Upper lobe of left lung (tissue), 4 donors: ENCODE measurements around the gene RBM34.

Source experiments
- EP300 ChIP-seq, 4 donors: sonication (generic); formaldehyde crosslinking; IDR thresholded peaks; one replicate each; pipeline ENCODE4 v1.5.1; 2017; ENCODE audit warnings: antibody characterized with exemption in 4 of 4, control low read depth in 2 of 4
- POLR2A ChIP-seq, 4 donors: fragments of 450-650 bp; IDR thresholded peaks; one replicate each; pipeline ENCODE4 v1.5.1; 2016 to 2017; ENCODE audit warnings: antibody characterized with exemption in 4 of 4, mild to moderate bottlenecking in 2 of 4
- POLR2AphosphoS5 ChIP-seq, 2 donors: sonication (generic); formaldehyde crosslinking; IDR thresholded peaks; one replicate each; pipeline ENCODE4 v1.5.1; 2017; ENCODE audit warnings: antibody characterized with exemption in 2 of 2
- TF ChIP-seq, protein P1 (sequence below), 6 experiments: fragments of 450-650 bp in 4 of 6; fragments of 200-600 bp in 2 of 6; sonication (generic) in 2 of 6; IDR thresholded peaks; one replicate each; pipeline ENCODE4 v1.5.1; 2016 to 2019; ENCODE audit warnings: antibody characterized with exemption in 6 of 6

DNA sequence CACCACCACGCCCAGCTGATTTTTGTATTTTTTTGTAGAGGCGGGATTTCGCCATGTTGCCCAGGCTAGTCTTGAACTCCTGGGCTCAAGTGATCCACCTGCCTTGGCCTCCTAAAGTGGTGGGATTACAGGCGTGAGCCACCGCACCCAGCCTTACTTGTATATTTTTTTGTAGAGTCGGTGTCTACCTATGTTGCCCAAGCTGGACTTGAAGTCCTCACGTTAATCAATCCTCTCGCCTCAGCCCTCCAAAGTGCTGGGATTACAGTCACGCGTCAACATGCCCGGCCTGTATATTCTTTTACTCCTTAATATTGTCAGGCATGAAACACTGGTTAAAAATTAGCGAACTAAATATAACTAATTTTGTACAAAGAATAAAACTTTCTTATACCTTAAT lies 26.9 kb downstream of the RBM34 start:
- TF ChIP-seq, protein P1, sequence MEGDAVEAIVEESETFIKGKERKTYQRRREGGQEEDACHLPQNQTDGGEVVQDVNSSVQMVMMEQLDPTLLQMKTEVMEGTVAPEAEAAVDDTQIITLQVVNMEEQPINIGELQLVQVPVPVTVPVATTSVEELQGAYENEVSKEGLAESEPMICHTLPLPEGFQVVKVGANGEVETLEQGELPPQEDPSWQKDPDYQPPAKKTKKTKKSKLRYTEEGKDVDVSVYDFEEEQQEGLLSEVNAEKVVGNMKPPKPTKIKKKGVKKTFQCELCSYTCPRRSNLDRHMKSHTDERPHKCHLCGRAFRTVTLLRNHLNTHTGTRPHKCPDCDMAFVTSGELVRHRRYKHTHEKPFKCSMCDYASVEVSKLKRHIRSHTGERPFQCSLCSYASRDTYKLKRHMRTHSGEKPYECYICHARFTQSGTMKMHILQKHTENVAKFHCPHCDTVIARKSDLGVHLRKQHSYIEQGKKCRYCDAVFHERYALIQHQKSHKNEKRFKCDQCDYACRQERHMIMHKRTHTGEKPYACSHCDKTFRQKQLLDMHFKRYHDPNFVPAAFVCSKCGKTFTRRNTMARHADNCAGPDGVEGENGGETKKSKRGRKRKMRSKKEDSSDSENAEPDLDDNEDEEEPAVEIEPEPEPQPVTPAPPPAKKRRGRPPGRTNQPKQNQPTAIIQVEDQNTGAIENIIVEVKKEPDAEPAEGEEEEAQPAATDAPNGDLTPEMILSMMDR (IDR thresholded peaks at IDR 0.05), result no peak
- TF ChIP-seq POLR2AphosphoS5 (IDR thresholded peaks at IDR 0.05), result no peak
- no peak for TF ChIP-seq POLR2A (IDR thresholded peaks at IDR 0.05)
- TF ChIP-seq EP300 (IDR thresholded peaks at IDR 0.05), result no peak
